Measurements from ENCODE around the gene ARHGEF12. TPM values are rescaled to one million over a fixed set of nuclear protein-coding genes. Genes with fewer than 3 reads are reported as not detected.

ARHGEF12 gene
- polyA plus RNA-seq, 2 of the 4 experiments (the other 2 are of a cell fraction), result 16.7 to 27.2 TPM

DNA sequence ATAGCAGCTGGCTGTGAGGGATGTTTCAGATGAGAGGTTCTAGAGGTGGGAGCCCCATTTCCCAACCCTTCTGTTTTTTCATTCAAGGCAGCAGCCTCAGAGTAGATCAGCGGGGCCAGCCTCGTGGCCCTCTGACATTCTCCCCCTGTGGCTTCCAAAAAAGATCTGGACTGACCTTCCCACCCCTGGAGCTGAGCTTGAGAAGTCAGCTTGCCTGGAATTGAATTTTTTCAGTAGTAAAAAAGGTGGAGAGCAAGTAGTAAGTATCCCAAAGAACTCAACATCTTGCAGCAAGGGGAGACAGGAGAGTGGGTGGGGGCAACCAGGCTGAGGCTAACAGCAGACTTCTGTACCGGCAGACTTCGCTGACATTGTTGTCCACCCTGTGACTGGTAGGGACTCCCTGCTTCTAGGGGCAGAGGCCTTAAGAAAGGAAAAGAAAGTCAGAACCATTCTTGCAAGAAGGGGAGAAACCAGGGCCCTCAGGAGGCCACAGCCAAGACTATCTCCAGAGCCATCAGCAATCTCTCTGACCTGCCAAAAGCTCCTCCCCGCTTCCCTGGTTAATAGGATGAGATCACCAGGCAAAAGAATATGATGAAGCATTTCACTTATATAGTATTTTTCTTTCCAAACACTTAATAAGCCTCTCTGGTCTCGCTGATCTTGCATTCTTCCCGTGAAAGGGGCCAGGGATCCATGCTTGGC is 173.3 kb downstream of the ARHGEF12 start:
- POLR2A ChIA-PET, result no interaction called here
- 60% methylated on average over 7 of the region's 7 CpGs for WGBS (ENCODE audit: missing lambda C conversion rate)
- TF ChIP-seq EHMT2 (IDR thresholded peaks at IDR 0.05; ENCODE audit: low read depth) (no peak), NR3C1 (IDR thresholded peaks at IDR 0.05) (no peak), EHF (CRISPR knock-in tag; IDR thresholded peaks at IDR 0.05) (no peak), CTCF (IDR thresholded peaks at IDR 0.05) (no peak)
- Histone ChIP-seq H3K27ac (no peak overlapping the region), H3K4me1 (no peaks in the 10 kb centered on the region), H3K4me2 (no peak overlapping the region), H3K4me3 (no peak overlapping the region), H3K9me3 (no peaks in the 10 kb centered on the region)
- no peak for DNase-seq (ENCODE audit: low read depth in 1 of 2, low spot score in 1 of 2)
- CTCF ChIA-PET, result interaction anchor here (0.6 to 3.8 kb wide), 8 partner anchors 8 to 602 kb away, joined by 3 to 58 read pairs (median 10); no protein-coding TSS in a partner anchor
- ATAC-seq, result no peak
- no peak for FAIRE-seq

DNA sequence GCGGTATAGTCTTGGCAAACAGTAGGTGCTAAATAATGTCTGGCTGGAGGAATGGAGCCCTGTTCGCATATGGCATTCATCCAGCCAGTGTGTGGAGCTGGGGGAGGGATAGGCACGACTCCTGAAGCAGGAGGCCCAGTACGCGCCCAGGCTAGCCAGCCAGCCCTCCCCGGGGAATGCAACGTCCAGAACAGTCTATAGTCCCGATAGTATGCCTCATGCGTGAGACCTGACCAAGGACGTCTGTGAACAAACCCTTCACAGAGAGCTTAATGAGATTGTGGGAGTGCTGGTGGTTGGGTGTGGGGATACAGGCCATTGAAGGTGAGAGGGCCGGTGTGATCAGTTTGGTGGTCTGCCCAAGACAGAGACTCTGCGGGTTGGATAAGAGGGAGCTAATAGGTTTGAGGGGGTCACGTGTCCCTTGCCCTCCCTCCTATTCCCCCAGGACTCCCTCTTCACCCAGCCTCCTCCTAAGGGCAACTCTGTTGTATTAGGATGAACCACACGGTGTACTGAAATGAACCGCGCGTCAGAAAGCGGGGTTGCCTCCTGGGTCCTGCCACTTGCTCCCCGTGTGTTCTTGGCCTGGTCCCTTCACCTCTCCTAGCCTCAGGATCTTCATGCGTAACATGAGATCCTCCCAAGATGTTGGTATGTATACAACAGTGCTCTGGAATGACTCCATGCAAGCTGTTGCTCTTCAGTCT is 174.3 kb downstream of the ARHGEF12 start:
- H3K27ac ChIP-seq, result no peak overlapping the region
- no peak overlapping the region for H3K4me3 ChIP-seq
- peak in 1 of 2 experiments; percentile 40; a peak in 3 of 6 replicates for ATAC-seq
- 36% methylated on average over 13 of the region's 20 CpGs for WGBS (ENCODE audit: missing lambda C conversion rate)
- TF ChIP-seq CBX8 (IDR thresholded peaks at IDR 0.05) (no peak), ELK1 (IDR thresholded peaks at IDR 0.05; ENCODE audit: low read depth, low read length) (no peak), HMGXB4 (CRISPR knock-in tag; IDR thresholded peaks at IDR 0.05; ENCODE audit: borderline replicate concordance) (no peak), ZFP36 (IDR thresholded peaks at IDR 0.05; ENCODE audit: borderline replicate concordance, partially characterized antibody) (no peak), CTCF (IDR thresholded peaks at IDR 0.05) (no peak), EHF (CRISPR knock-in tag; IDR thresholded peaks at IDR 0.05) (no peak), KDM1A (IDR thresholded peaks at IDR 0.05; ENCODE audit: low read depth) (no peak), EHMT2 (IDR thresholded peaks at IDR 0.05; ENCODE audit: low read depth) (no peak), TFCP2L1 (CRISPR knock-in tag; IDR thresholded peaks at IDR 0.05) (no peak)
- ChIA-PET CTCF (interaction anchor here (0.7 to 3.8 kb wide), 31 partner anchors 9 to 684 kb away, joined by 3 to 58 read pairs (median 4); no protein-coding TSS in a partner anchor), POLR2A (no interaction called here)
- H3K4me2 ChIP-seq, result peak overlapping the region; percentile 98
- DNase-seq (ENCODE audit: low read depth in 1 of 2, low spot score in 1 of 2), result no peak
- H3K4me1 ChIP-seq, result no peaks in the 10 kb centered on the region
- H3K9me3 ChIP-seq, result no peaks in the 10 kb centered on the region
- FAIRE-seq, result no peak
